Measurements from ENCODE around the gene RNGTT. TPM values are rescaled to one million over a fixed set of nuclear protein-coding genes. Genes with fewer than 3 reads are reported as not detected.
A peak's percentile ranks its signal among the peaks of the same experiment; 100 is the strongest.

Gene RNGTT
- 23.5 and 24.2 TPM in 2 replicates for total RNA-seq

GRCh38 chr6:88963139-88964090 lies at the start of gene RNGTT:
TSS of gene RNGTT (minus strand) at chr6:88963618. CDS start at chr6:88963409, 209 bp downstream.
- Mint-ChIP-seq H3K4me1 (ENCODE audit: low read depth) (peaks cover 30% of the 10 kb centered on the region), H3K27me3 (ENCODE audit: low read depth) (peaks cover 2% of the 10 kb centered on the region), H3K4me3 (ENCODE audit: low read depth) (peak within 1 kb of the TSS; percentile 97), H3K9me3 (peaks cover 9% of the 10 kb centered on the region), H3K36me3 (ENCODE audit: low read depth) (peaks cover 7% of the 10 kb centered on the region), H3K27ac (peak within 1 kb of the TSS; percentile 83)
- DNase-seq (ENCODE audit: low spot score) = peak; percentile 95
- intact Hi-C loops (cut with micrococcal nuclease) = loop anchor here (1.0 to 10.0 kb wide), 6 partner anchors 19 to 1624 kb away; partner anchors contain the start of genes AKIRIN2, LYRM2, MAP3K7 and PNRC1

- Mint-ChIP-seq H3K9me3 (peaks cover 3% of the 10 kb centered on the region), H3K27ac (no peak overlapping the region), H3K4me1 (ENCODE audit: low read depth) (no peaks in the 10 kb centered on the region), H3K27me3 (ENCODE audit: low read depth) (peaks cover 3% of the 10 kb centered on the region), H3K4me3 (ENCODE audit: low read depth) (no peak overlapping the region), H3K36me3 (ENCODE audit: low read depth) (no peaks in the 10 kb centered on the region)
- intact Hi-C loops (cut with micrococcal nuclease) = no loop called here
- no peak for DNase-seq (ENCODE audit: low spot score)
Observed at GRCh38 chr6:89011436-89011835, 48.0 kb upstream of the RNGTT start.

- no peak overlapping the region for H3K27ac Mint-ChIP-seq
- no peak for DNase-seq (ENCODE audit: low spot score)
- H3K36me3 Mint-ChIP-seq (ENCODE audit: low read depth) = no peaks in the 10 kb centered on the region
- H3K9me3 Mint-ChIP-seq = no peaks in the 10 kb centered on the region
- no peaks in the 10 kb centered on the region for H3K4me1 Mint-ChIP-seq (ENCODE audit: low read depth)
- peaks cover 3% of the 10 kb centered on the region for H3K27me3 Mint-ChIP-seq (ENCODE audit: low read depth)
- no peak overlapping the region for H3K4me3 Mint-ChIP-seq (ENCODE audit: low read depth)
- intact Hi-C loops (cut with micrococcal nuclease) = no loop called here
Observed at GRCh38 chr6:89010825-89011224, 47.4 kb upstream of the RNGTT start.

GRCh38 chr6:89009624-89010059 lies 46.2 kb upstream of the RNGTT start:
- no peak overlapping the region for H3K4me3 Mint-ChIP-seq (ENCODE audit: low read depth)
- no peaks in the 10 kb centered on the region for H3K4me1 Mint-ChIP-seq (ENCODE audit: low read depth)
- no peaks in the 10 kb centered on the region for H3K36me3 Mint-ChIP-seq (ENCODE audit: low read depth)
- peaks cover 3% of the 10 kb centered on the region for H3K27me3 Mint-ChIP-seq (ENCODE audit: low read depth)
- no peak for DNase-seq (ENCODE audit: low spot score)
- intact Hi-C loops (cut with micrococcal nuclease) = no loop called here
- no peaks in the 10 kb centered on the region for H3K9me3 Mint-ChIP-seq
- H3K27ac Mint-ChIP-seq = no peak overlapping the region

- no peak for DNase-seq (ENCODE audit: low spot score)
- Mint-ChIP-seq H3K4me1 (ENCODE audit: low read depth) (no peaks in the 10 kb centered on the region), H3K36me3 (ENCODE audit: low read depth) (no peaks in the 10 kb centered on the region), H3K27me3 (ENCODE audit: low read depth) (peaks cover 3% of the 10 kb centered on the region), H3K4me3 (ENCODE audit: low read depth) (no peak overlapping the region), H3K9me3 (no peaks in the 10 kb centered on the region), H3K27ac (no peak overlapping the region)
- intact Hi-C loops (cut with micrococcal nuclease) = no loop called here
Observed at GRCh38 chr6:89008815-89009374, 45.5 kb upstream of the RNGTT start.

GRCh38 chr6:89008001-89008814 lies 44.8 kb upstream of the RNGTT start:
- no peak for DNase-seq (ENCODE audit: low spot score)
- no peaks in the 10 kb centered on the region for H3K4me1 Mint-ChIP-seq (ENCODE audit: low read depth)
- intact Hi-C loops (cut with micrococcal nuclease) = no loop called here
- H3K27ac Mint-ChIP-seq = no peak overlapping the region
- H3K9me3 Mint-ChIP-seq = no peaks in the 10 kb centered on the region
- peaks cover 3% of the 10 kb centered on the region for H3K27me3 Mint-ChIP-seq (ENCODE audit: low read depth)
- no peaks in the 10 kb centered on the region for H3K36me3 Mint-ChIP-seq (ENCODE audit: low read depth)
- H3K4me3 Mint-ChIP-seq (ENCODE audit: low read depth) = no peak overlapping the region

- Mint-ChIP-seq H3K4me1 (ENCODE audit: low read depth) (no peaks in the 10 kb centered on the region), H3K4me3 (ENCODE audit: low read depth) (no peak overlapping the region), H3K9me3 (no peaks in the 10 kb centered on the region), H3K27ac (no peak overlapping the region), H3K27me3 (ENCODE audit: low read depth) (peaks cover 3% of the 10 kb centered on the region), H3K36me3 (ENCODE audit: low read depth) (no peaks in the 10 kb centered on the region)
- intact Hi-C loops (cut with micrococcal nuclease) = no loop called here
- no peak for DNase-seq (ENCODE audit: low spot score)
Observed at GRCh38 chr6:89007209-89008000, 44.0 kb upstream of the RNGTT start.

GRCh38 chr6:89002523-89002922 lies 39.1 kb upstream of the RNGTT start:
- Mint-ChIP-seq H3K4me1 (ENCODE audit: low read depth) (no peaks in the 10 kb centered on the region), H3K27me3 (ENCODE audit: low read depth) (peaks cover 6% of the 10 kb centered on the region), H3K36me3 (ENCODE audit: low read depth) (no peaks in the 10 kb centered on the region), H3K4me3 (ENCODE audit: low read depth) (no peak overlapping the region), H3K27ac (no peak overlapping the region), H3K9me3 (no peaks in the 10 kb centered on the region)
- DNase-seq (ENCODE audit: low spot score) = no peak
- intact Hi-C loops (cut with micrococcal nuclease) = no loop called here

GRCh38 chr6:88997327-88997726 lies 33.9 kb upstream of the RNGTT start:
- Mint-ChIP-seq H3K27me3 (ENCODE audit: low read depth) (peaks cover 2% of the 10 kb centered on the region), H3K27ac (no peak overlapping the region), H3K4me1 (ENCODE audit: low read depth) (no peaks in the 10 kb centered on the region), H3K4me3 (ENCODE audit: low read depth) (no peak overlapping the region), H3K36me3 (ENCODE audit: low read depth) (no peaks in the 10 kb centered on the region), H3K9me3 (no peaks in the 10 kb centered on the region)
- no peak for DNase-seq (ENCODE audit: low spot score)
- intact Hi-C loops (cut with micrococcal nuclease) = no loop called here

- H3K9me3 Mint-ChIP-seq = no peaks in the 10 kb centered on the region
- no peaks in the 10 kb centered on the region for H3K27me3 Mint-ChIP-seq (ENCODE audit: low read depth)
- intact Hi-C loops (cut with micrococcal nuclease) = no loop called here
- no peak overlapping the region for H3K27ac Mint-ChIP-seq
- no peak for DNase-seq (ENCODE audit: low spot score)
- H3K4me1 Mint-ChIP-seq (ENCODE audit: low read depth) = no peaks in the 10 kb centered on the region
- H3K4me3 Mint-ChIP-seq (ENCODE audit: low read depth) = no peak overlapping the region
- no peaks in the 10 kb centered on the region for H3K36me3 Mint-ChIP-seq (ENCODE audit: low read depth)
Observed at GRCh38 chr6:88992741-88993552, 29.5 kb upstream of the RNGTT start.

- Mint-ChIP-seq H3K4me1 (ENCODE audit: low read depth) (no peaks in the 10 kb centered on the region), H3K4me3 (ENCODE audit: low read depth) (no peak overlapping the region), H3K9me3 (no peaks in the 10 kb centered on the region), H3K27me3 (ENCODE audit: low read depth) (no peaks in the 10 kb centered on the region), H3K36me3 (ENCODE audit: low read depth) (no peaks in the 10 kb centered on the region), H3K27ac (no peak overlapping the region)
- intact Hi-C loops (cut with micrococcal nuclease) = loop anchor here (10.0 kb wide), 1 partner anchor 156 kb away; the partner anchor contains the start of gene PM20D2
- no peak for DNase-seq (ENCODE audit: low spot score)
Observed at GRCh38 chr6:88989215-88989614, 25.8 kb upstream of the RNGTT start.
